ENCODE data around the gene ASCL5.

DNA sequence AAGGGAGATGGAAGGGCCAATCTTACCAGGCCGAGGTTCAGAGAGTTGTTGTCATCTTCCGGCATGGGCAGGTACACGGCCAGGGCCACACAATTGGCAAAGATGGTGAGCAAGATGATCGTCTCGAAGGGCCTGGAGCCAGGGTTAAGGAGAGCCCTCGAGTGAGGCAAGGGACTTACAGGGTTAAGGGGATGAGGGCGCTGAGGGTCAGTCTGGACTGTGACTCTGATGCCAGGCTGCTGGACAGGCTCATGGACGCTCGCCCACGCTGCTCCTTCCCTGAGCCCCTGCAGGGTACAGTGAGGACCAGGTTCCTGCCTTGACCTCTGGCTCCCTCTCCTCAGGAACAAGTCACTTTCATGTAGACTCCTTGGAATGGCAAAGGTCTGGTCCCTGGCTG is 16.8 kb downstream of the ASCL5 start:
- TF ChIP-seq, protein P1, sequence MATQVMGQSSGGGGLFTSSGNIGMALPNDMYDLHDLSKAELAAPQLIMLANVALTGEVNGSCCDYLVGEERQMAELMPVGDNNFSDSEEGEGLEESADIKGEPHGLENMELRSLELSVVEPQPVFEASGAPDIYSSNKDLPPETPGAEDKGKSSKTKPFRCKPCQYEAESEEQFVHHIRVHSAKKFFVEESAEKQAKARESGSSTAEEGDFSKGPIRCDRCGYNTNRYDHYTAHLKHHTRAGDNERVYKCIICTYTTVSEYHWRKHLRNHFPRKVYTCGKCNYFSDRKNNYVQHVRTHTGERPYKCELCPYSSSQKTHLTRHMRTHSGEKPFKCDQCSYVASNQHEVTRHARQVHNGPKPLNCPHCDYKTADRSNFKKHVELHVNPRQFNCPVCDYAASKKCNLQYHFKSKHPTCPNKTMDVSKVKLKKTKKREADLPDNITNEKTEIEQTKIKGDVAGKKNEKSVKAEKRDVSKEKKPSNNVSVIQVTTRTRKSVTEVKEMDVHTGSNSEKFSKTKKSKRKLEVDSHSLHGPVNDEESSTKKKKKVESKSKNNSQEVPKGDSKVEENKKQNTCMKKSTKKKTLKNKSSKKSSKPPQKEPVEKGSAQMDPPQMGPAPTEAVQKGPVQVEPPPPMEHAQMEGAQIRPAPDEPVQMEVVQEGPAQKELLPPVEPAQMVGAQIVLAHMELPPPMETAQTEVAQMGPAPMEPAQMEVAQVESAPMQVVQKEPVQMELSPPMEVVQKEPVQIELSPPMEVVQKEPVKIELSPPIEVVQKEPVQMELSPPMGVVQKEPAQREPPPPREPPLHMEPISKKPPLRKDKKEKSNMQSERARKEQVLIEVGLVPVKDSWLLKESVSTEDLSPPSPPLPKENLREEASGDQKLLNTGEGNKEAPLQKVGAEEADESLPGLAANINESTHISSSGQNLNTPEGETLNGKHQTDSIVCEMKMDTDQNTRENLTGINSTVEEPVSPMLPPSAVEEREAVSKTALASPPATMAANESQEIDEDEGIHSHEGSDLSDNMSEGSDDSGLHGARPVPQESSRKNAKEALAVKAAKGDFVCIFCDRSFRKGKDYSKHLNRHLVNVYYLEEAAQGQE (IDR thresholded peaks at IDR 0.05; ENCODE audit: insufficient read depth in 1 of 2, low read depth in 2 of 2, low read length in 1 of 2): no peak
- TF ChIP-seq, protein P2, sequence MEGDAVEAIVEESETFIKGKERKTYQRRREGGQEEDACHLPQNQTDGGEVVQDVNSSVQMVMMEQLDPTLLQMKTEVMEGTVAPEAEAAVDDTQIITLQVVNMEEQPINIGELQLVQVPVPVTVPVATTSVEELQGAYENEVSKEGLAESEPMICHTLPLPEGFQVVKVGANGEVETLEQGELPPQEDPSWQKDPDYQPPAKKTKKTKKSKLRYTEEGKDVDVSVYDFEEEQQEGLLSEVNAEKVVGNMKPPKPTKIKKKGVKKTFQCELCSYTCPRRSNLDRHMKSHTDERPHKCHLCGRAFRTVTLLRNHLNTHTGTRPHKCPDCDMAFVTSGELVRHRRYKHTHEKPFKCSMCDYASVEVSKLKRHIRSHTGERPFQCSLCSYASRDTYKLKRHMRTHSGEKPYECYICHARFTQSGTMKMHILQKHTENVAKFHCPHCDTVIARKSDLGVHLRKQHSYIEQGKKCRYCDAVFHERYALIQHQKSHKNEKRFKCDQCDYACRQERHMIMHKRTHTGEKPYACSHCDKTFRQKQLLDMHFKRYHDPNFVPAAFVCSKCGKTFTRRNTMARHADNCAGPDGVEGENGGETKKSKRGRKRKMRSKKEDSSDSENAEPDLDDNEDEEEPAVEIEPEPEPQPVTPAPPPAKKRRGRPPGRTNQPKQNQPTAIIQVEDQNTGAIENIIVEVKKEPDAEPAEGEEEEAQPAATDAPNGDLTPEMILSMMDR (IDR thresholded peaks at IDR 0.05): no peak

Data from Panc1 (cell line).